SK-N-MC (cell line): ENCODE measurements around the gene MFAP3L.
A peak's percentile ranks its signal among the peaks of the same experiment; 100 is the strongest.

Experiments
- DNase-seq: peaks from one replicate; pipeline ENCODE4 v3.0.0-alpha.2; 2011; ENCODE audit warnings: low read depth, low spot score
- H3K27ac ChIP-seq: fragments of 200-600 bp; sonication (generic); 2 replicates; pipeline ENCODE4 v1.5.1; 2016; ENCODE audit warnings: mixed run types
- H3K36me3 ChIP-seq: fragments of 200-600 bp; sonication (generic); 2 replicates; pipeline ENCODE4 v1.6.1; 2017; ENCODE audit warnings: antibody characterized with exemption, low read length, mixed read lengths; ENCODE audit not compliant: insufficient read depth
- H3K4me3 ChIP-seq: fragments of 200-600 bp; sonication (generic); 2 replicates; pipeline ENCODE4 v1.5.1; 2016
- H3K9ac ChIP-seq: fragments of 200-600 bp; sonication (generic); 2 replicates; pipeline ENCODE4 v1.8.0; 2017; ENCODE audit warnings: mixed run types, mixed read lengths; ENCODE audit not compliant: insufficient read length
- H3K9me3 ChIP-seq: fragments of 200-600 bp; sonication (generic); 2 replicates; pipeline ENCODE4 v1.6.1; 2017; ENCODE audit warnings: low read depth, mild to moderate bottlenecking, antibody characterized with exemption, low read length, moderate library complexity, mixed read lengths
- EZH2 ChIP-seq: fragments of 200-600 bp; sonication (generic); IDR thresholded peaks from one replicate; pipeline ENCODE4 v1.6.1; 2017; ENCODE audit warnings: antibody characterized with exemption
- FOXP2 ChIP-seq: optimal IDR thresholded peaks from 2 replicates; pipeline ENCODE3; 2011; ENCODE audit warnings: mild to moderate bottlenecking, moderate library complexity; ENCODE audit not compliant: insufficient read depth; ENCODE audit errors: extremely low read length, control extremely low read depth
- POLR2AphosphoS5 ChIP-seq: IDR thresholded peaks from 2 replicates; pipeline ENCODE4 v1.6.1; 2012; ENCODE audit warnings: mild to moderate bottlenecking, low read depth, low read length, borderline replicate concordance

Gene MFAP3L

GRCh38 chr4:170026253-170027021 is at the start of gene MFAP3L:
MFAP3L (minus strand) TSS chr4:170026395; CDS start chr4:170005877, 20,518 bp downstream.
- no peaks in the 10 kb centered on the region for H3K36me3 ChIP-seq
- peak within 1 kb of the TSS; percentile 80 for H3K9ac ChIP-seq
- no peaks in the 10 kb centered on the region for H3K9me3 ChIP-seq
- TF ChIP-seq POLR2AphosphoS5 (peak; percentile 72; the same call in 1 of the 2 replicates), EZH2 (no peak), FOXP2 (no peak)
- DNase-seq, result peak; percentile 20
- H3K4me3 ChIP-seq, result peak within 1 kb of the TSS; percentile 93
- H3K27ac ChIP-seq, result peak within 1 kb of the TSS; percentile 39; the same call in 1 of the 2 replicates

- no peak overlapping the region for H3K4me3 ChIP-seq
- no peak for DNase-seq
- no peak overlapping the region for H3K9ac ChIP-seq
- TF ChIP-seq FOXP2 (no peak), POLR2AphosphoS5 (no peak), EZH2 (no peak)
- H3K27ac ChIP-seq, result no peak overlapping the region
- H3K36me3 ChIP-seq, result no peaks in the 10 kb centered on the region
- H3K9me3 ChIP-seq, result no peaks in the 10 kb centered on the region
Measured at GRCh38 chr4:170071196-170071595, 45.0 kb upstream of the MFAP3L start.

GRCh38 chr4:170068438-170069128 is 42.4 kb upstream of the MFAP3L start:
- no peak overlapping the region for H3K27ac ChIP-seq
- H3K4me3 ChIP-seq, result no peak overlapping the region
- no peak overlapping the region for H3K9ac ChIP-seq
- no peak for TF ChIP-seq POLR2AphosphoS5
- no peak for TF ChIP-seq FOXP2
- no peak for TF ChIP-seq EZH2
- H3K36me3 ChIP-seq, result no peaks in the 10 kb centered on the region
- H3K9me3 ChIP-seq, result no peaks in the 10 kb centered on the region
- DNase-seq, result no peak

GRCh38 chr4:170059421-170059820 is 33.2 kb upstream of the MFAP3L start:
- no peak for DNase-seq
- H3K4me3 ChIP-seq, result peak overlapping the region; percentile 61; the same call in 1 of the 2 replicates
- no peaks in the 10 kb centered on the region for H3K9me3 ChIP-seq
- H3K27ac ChIP-seq, result peak overlapping the region; percentile 83
- TF ChIP-seq FOXP2 (no peak), EZH2 (no peak), POLR2AphosphoS5 (no peak)
- H3K9ac ChIP-seq, result no peak overlapping the region
- H3K36me3 ChIP-seq, result no peaks in the 10 kb centered on the region

GRCh38 chr4:170058826-170059225 is 32.6 kb upstream of the MFAP3L start:
- H3K4me3 ChIP-seq, result peak overlapping the region; percentile 61
- no peaks in the 10 kb centered on the region for H3K9me3 ChIP-seq
- DNase-seq, result peak; percentile 40
- TF ChIP-seq FOXP2 (peak; percentile 52), POLR2AphosphoS5 (no peak)
- H3K9ac ChIP-seq, result peak overlapping the region; percentile 38
- H3K36me3 ChIP-seq, result no peaks in the 10 kb centered on the region
- peak overlapping the region; percentile 83 for H3K27ac ChIP-seq

- no peak for DNase-seq
- TF ChIP-seq FOXP2 (no peak), POLR2AphosphoS5 (no peak), EZH2 (no peak)
- no peak overlapping the region for H3K4me3 ChIP-seq
- no peak overlapping the region for H3K9ac ChIP-seq
- H3K27ac ChIP-seq, result no peak overlapping the region
- H3K9me3 ChIP-seq, result no peaks in the 10 kb centered on the region
- H3K36me3 ChIP-seq, result no peaks in the 10 kb centered on the region
Measured at GRCh38 chr4:170057866-170058265, 31.7 kb upstream of the MFAP3L start.

GRCh38 chr4:170052919-170053318 is 26.7 kb upstream of the MFAP3L start:
- Histone ChIP-seq H3K9me3 (no peaks in the 10 kb centered on the region), H3K9ac (no peak overlapping the region), H3K4me3 (no peak overlapping the region), H3K36me3 (no peaks in the 10 kb centered on the region), H3K27ac (no peak overlapping the region)
- TF ChIP-seq FOXP2 (no peak), EZH2 (no peak), POLR2AphosphoS5 (no peak)
- DNase-seq, result no peak

- no peak for TF ChIP-seq EZH2
- no peak for TF ChIP-seq POLR2AphosphoS5
- no peak for TF ChIP-seq FOXP2
- Histone ChIP-seq H3K9me3 (no peaks in the 10 kb centered on the region), H3K4me3 (no peak overlapping the region), H3K36me3 (no peaks in the 10 kb centered on the region), H3K27ac (no peak overlapping the region), H3K9ac (no peak overlapping the region)
- no peak for DNase-seq
Measured at GRCh38 chr4:170051402-170051801, 25.2 kb upstream of the MFAP3L start.

GRCh38 chr4:170049766-170050165 is 23.6 kb upstream of the MFAP3L start:
- H3K27ac ChIP-seq, result peak overlapping the region; percentile 37
- H3K9me3 ChIP-seq, result no peaks in the 10 kb centered on the region

More at GRCh38 chr4:170049766-170050165, 23.6 kb upstream of the MFAP3L start:
- TF ChIP-seq POLR2AphosphoS5 (no peak), FOXP2 (peak; percentile 38)
- DNase-seq, result peak; percentile 86
- Histone ChIP-seq H3K9ac (no peak overlapping the region), H3K4me3 (peak overlapping the region; percentile 53), H3K36me3 (no peaks in the 10 kb centered on the region)
